ENCODE results near the gene LMBRD1. TPM values are rescaled to one million over a fixed set of nuclear protein-coding genes. Genes with fewer than 3 reads are reported as not detected.
"Not testable (repeated sequence)": the region's sequence is repeated elsewhere in the genome, so short reads cannot be mapped to it uniquely, and the experiment has no call there.

The LMBRD1 gene
- total RNA-seq, 1 experiment from 2014 or later: 20.7 TPM

- no peaks in the 10 kb centered on the region for H3K4me1 Mint-ChIP-seq (ENCODE audit: insufficient read depth, unreplicated experiment)
- BruUV-seq (replicated peaks): no TSS peak
Measured at GRCh38 chr6:69812746-69813427, 16.1 kb upstream of the LMBRD1 start.

DNA sequence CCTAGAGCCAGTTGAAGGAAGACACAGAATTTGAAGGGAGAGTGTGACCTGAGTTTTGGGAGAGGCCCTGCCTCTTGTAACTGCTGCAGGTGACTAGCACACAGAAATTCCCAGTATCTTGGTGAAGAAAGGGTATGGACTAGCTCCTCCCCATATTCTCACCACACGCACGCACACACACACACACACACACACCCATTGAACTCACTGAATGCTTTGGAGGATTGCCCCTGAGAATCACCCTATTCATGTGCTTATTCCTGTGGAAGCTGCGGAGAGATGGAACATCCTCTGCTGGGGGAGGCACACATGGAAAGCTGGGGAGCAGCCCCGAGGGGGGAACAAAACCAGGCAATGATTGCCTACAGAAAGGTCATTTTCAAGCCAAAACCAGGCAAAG is 6.2 kb upstream of the LMBRD1 start:
- Mint-ChIP-seq H3K36me3 (ENCODE audit: insufficient read depth, unreplicated experiment) (no peaks in the 10 kb centered on the region), H3K4me1 (ENCODE audit: insufficient read depth, unreplicated experiment) (no peaks in the 10 kb centered on the region), H3K4me3 (ENCODE audit: unreplicated experiment) (no peak overlapping the region), H3K27ac (ENCODE audit: low read depth, unreplicated experiment) (no peak overlapping the region), H3K27me3 (ENCODE audit: insufficient read depth, unreplicated experiment) (peaks cover 2% of the 10 kb centered on the region), H3K9me3 (ENCODE audit: unreplicated experiment) (no peaks in the 10 kb centered on the region)
- no TSS peak for BruUV-seq (replicated peaks)
- CTCF ChIA-PET: interaction anchor here (0.6 to 0.8 kb wide), 4 partner anchors 69 to 1387 kb away, joined by 3 to 4 read pairs (median 4); no protein-coding TSS in a partner anchor
- DNase-seq (ENCODE audit: unreplicated experiment): no peak
- intact Hi-C loops (cut with micrococcal nuclease): no loop called here
- POLR2A ChIA-PET: no interaction called here
- TF ChIP-seq CTCF (IDR thresholded peaks at IDR 0.05; ENCODE audit: unreplicated experiment): no peak

More at GRCh38 chr6:69812746-69813427, 16.1 kb upstream of the LMBRD1 start:
- Mint-ChIP-seq H3K36me3 (ENCODE audit: insufficient read depth, unreplicated experiment) (no peaks in the 10 kb centered on the region), H3K27ac (ENCODE audit: low read depth, unreplicated experiment) (no peak overlapping the region), H3K4me3 (ENCODE audit: unreplicated experiment) (no peak overlapping the region), H3K27me3 (ENCODE audit: insufficient read depth, unreplicated experiment) (peaks cover 82% of the 10 kb centered on the region), H3K9me3 (ENCODE audit: unreplicated experiment) (no peaks in the 10 kb centered on the region)
- no peak for TF ChIP-seq CTCF (IDR thresholded peaks at IDR 0.05; ENCODE audit: unreplicated experiment)
- intact Hi-C loops (cut with micrococcal nuclease): no loop called here
- ChIA-PET CTCF (interaction anchor here (0.7 kb wide), 1 partner anchor 15 kb away, joined by 3 read pairs; no protein-coding TSS in a partner anchor), POLR2A (no interaction called here)
- DNase-seq (ENCODE audit: unreplicated experiment): no peak

DNA sequence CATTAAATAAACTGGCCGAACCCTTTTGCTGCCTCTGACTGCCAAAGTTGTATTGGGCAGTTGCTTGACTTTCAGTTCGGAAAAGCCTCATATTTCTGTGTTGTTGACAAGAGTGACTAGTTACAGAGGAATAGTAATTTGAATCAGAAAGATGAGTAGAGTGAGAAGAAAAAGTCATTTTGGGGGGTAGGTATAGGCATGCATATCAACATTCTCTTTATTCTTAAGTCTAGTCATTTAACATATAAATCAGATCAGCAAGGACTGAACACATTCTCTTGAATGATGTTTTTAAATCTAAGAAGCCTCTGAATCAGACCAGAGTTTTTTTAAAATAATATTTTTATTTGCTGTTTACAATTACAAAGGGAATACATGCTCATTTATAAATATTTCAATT is 4.9 kb upstream of the LMBRD1 start:
- Mint-ChIP-seq H3K4me3 (ENCODE audit: unreplicated experiment) (no peak overlapping the region), H3K27ac (ENCODE audit: low read depth, unreplicated experiment) (no peak overlapping the region), H3K9me3 (ENCODE audit: unreplicated experiment) (no peaks in the 10 kb centered on the region), H3K27me3 (ENCODE audit: insufficient read depth, unreplicated experiment) (no peaks in the 10 kb centered on the region), H3K36me3 (ENCODE audit: insufficient read depth, unreplicated experiment) (no peaks in the 10 kb centered on the region), H3K4me1 (ENCODE audit: insufficient read depth, unreplicated experiment) (peaks cover 9% of the 10 kb centered on the region)
- ChIA-PET POLR2A (no interaction called here), CTCF (interaction anchor here (0.8 to 0.9 kb wide), 2 partner anchors 16 to 33 kb away, joined by 3 read pairs; no protein-coding TSS in a partner anchor)
- no peak for TF ChIP-seq CTCF (IDR thresholded peaks at IDR 0.05; ENCODE audit: unreplicated experiment)
- no TSS peak for BruUV-seq (replicated peaks)
- no peak for DNase-seq (ENCODE audit: unreplicated experiment)
- intact Hi-C loops (cut with micrococcal nuclease): no loop called here

GRCh38 chr6:69801225-69801624 is 4.4 kb upstream of the LMBRD1 start:
- Mint-ChIP-seq H3K27ac (ENCODE audit: low read depth, unreplicated experiment) (no peak overlapping the region), H3K4me3 (ENCODE audit: unreplicated experiment) (no peak overlapping the region), H3K36me3 (ENCODE audit: insufficient read depth, unreplicated experiment) (no peaks in the 10 kb centered on the region), H3K9me3 (ENCODE audit: unreplicated experiment) (no peaks in the 10 kb centered on the region), H3K27me3 (ENCODE audit: insufficient read depth, unreplicated experiment) (no peaks in the 10 kb centered on the region), H3K4me1 (ENCODE audit: insufficient read depth, unreplicated experiment) (peaks cover 9% of the 10 kb centered on the region)
- intact Hi-C loops (cut with micrococcal nuclease): no loop called here
- ChIA-PET CTCF (interaction anchor here (0.8 to 1.6 kb wide), 2 partner anchors 16 to 306 kb away, joined by 3 to 4 read pairs; no protein-coding TSS in a partner anchor), POLR2A (no interaction called here)
- TF ChIP-seq CTCF (IDR thresholded peaks at IDR 0.05; ENCODE audit: unreplicated experiment): no peak
- DNase-seq (ENCODE audit: unreplicated experiment): no peak
- BruUV-seq (replicated peaks): no TSS peak

DNA sequence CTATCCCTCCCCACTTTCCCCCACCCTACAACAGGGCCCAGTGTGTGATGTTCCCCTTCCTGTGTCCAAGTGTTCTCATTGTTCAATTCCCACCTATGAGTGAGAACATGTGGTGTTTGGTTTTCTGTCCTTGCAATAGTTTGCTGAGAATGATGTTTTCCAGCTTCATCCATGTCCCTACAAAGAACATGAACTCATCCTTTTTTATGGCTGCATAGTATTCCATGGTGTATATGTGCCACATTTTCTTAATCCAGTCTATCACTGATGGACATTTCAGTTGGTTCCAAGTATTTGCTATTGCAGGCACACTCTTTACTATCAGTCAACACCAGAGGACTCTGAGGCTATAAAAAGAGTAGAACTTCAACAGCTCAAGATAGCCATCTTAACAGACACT is 2.0 kb upstream of the LMBRD1 start:
- POLR2A ChIA-PET; H3K4me3 Mint-ChIP-seq (ENCODE audit: unreplicated experiment); CTCF ChIA-PET; DNase-seq (ENCODE audit: unreplicated experiment); BruUV-seq (replicated peaks); H3K36me3 Mint-ChIP-seq (ENCODE audit: insufficient read depth, unreplicated experiment); H3K4me1 Mint-ChIP-seq (ENCODE audit: insufficient read depth, unreplicated experiment); H3K9me3 Mint-ChIP-seq (ENCODE audit: unreplicated experiment); intact Hi-C loops (cut with micrococcal nuclease); H3K27me3 Mint-ChIP-seq (ENCODE audit: insufficient read depth, unreplicated experiment); H3K27ac Mint-ChIP-seq (ENCODE audit: low read depth, unreplicated experiment): not testable (repeated sequence)
